GM18867 (cell line): ENCODE measurements around the gene TAS2R4.
"Not testable (repeated sequence)": the region's sequence is repeated elsewhere in the genome, so short reads cannot be mapped to it uniquely, and the experiment has no call there.

Experiments used
- ATAC-seq: cut with Tn5 transposase; IDR thresholded peaks from one replicate; pipeline ENCODE4 v1.9.1; 2021; ENCODE audit warnings: mild to moderate bottlenecking, moderate library complexity; ENCODE audit not compliant: unreplicated experiment

The TAS2R4 gene

GRCh38 chr7:141822432-141822831, 46.0 kb downstream of the TAS2R4 start:
- ATAC-seq = not testable (repeated sequence)
